Measurements from ENCODE around the gene TTC23.

DNA sequence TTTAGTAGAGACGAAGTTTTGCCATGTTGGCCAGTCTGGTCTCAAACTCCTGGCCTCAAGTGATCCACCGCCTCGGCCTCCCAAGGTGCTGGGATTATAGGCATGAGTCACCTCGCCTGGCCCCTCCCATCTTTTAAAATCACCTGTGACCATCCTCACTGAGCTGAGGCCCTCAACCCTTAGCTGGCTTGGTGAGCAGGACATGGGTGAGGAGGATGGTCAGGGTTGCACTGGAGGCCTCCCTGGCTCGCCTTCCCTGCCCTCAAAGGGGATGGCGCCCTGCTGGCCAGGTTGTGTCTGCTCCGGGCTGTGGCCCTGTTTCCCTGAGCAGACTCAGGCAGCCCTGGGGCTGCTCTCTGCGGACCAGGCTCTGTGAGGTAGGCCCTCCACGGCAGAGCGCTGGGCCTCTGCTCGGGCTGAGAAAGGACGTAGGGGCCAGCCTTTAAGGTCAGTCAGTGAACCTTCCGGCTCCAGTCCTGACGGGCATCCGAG is 110.8 kb downstream of the TTC23 start:
- TF ChIP-seq, protein P1, sequence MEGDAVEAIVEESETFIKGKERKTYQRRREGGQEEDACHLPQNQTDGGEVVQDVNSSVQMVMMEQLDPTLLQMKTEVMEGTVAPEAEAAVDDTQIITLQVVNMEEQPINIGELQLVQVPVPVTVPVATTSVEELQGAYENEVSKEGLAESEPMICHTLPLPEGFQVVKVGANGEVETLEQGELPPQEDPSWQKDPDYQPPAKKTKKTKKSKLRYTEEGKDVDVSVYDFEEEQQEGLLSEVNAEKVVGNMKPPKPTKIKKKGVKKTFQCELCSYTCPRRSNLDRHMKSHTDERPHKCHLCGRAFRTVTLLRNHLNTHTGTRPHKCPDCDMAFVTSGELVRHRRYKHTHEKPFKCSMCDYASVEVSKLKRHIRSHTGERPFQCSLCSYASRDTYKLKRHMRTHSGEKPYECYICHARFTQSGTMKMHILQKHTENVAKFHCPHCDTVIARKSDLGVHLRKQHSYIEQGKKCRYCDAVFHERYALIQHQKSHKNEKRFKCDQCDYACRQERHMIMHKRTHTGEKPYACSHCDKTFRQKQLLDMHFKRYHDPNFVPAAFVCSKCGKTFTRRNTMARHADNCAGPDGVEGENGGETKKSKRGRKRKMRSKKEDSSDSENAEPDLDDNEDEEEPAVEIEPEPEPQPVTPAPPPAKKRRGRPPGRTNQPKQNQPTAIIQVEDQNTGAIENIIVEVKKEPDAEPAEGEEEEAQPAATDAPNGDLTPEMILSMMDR (IDR thresholded peaks at IDR 0.05), result no peak
- no peak for TF ChIP-seq POLR2A (IDR thresholded peaks at IDR 0.05)

Data from thyroid gland (tissue), 4 donors.